ENCODE results near the gene POLR2H.

- TF ChIP-seq, protein P1, sequence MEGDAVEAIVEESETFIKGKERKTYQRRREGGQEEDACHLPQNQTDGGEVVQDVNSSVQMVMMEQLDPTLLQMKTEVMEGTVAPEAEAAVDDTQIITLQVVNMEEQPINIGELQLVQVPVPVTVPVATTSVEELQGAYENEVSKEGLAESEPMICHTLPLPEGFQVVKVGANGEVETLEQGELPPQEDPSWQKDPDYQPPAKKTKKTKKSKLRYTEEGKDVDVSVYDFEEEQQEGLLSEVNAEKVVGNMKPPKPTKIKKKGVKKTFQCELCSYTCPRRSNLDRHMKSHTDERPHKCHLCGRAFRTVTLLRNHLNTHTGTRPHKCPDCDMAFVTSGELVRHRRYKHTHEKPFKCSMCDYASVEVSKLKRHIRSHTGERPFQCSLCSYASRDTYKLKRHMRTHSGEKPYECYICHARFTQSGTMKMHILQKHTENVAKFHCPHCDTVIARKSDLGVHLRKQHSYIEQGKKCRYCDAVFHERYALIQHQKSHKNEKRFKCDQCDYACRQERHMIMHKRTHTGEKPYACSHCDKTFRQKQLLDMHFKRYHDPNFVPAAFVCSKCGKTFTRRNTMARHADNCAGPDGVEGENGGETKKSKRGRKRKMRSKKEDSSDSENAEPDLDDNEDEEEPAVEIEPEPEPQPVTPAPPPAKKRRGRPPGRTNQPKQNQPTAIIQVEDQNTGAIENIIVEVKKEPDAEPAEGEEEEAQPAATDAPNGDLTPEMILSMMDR (IDR thresholded peaks at IDR 0.05), result no peak
- TF ChIP-seq POLR2AphosphoS5 (IDR thresholded peaks at IDR 0.05) (peak; percentile 37 to 72), POLR2A (IDR thresholded peaks at IDR 0.05) (peak in 2 of 4 donors; percentile 70 to 72)
These were observed at the start of gene POLR2H, which contains the start of gene CLCN2 for GRCh38 chr3:184361532-184361931.
